Rectal smooth muscle tissue (tissue), 1 donor: ENCODE measurements around the gene PEX12.
"Not testable (repeated sequence)": the region's sequence is repeated elsewhere in the genome, so short reads cannot be mapped to it uniquely, and the experiment has no call there.

Source experiments
- H3K27ac ChIP-seq: one replicate; pipeline ENCODE4 v1.7.0; 2013; ENCODE audit warnings: low read depth, low read length, inconsistent platforms
- H3K27me3 ChIP-seq: one replicate; pipeline ENCODE4 v1.7.0; 2013; ENCODE audit warnings: low read length; ENCODE audit not compliant: control insufficient read depth, insufficient read depth
- H3K36me3 ChIP-seq: one replicate; pipeline ENCODE4 v1.7.0; 2013; ENCODE audit warnings: low read length; ENCODE audit not compliant: control insufficient read depth, insufficient read depth
- H3K4me1 ChIP-seq: one replicate; pipeline ENCODE4 v1.7.0; 2013; ENCODE audit warnings: low read length; ENCODE audit not compliant: control insufficient read depth, insufficient read depth
- H3K4me3 ChIP-seq: one replicate; pipeline ENCODE4 v1.7.0; 2013; ENCODE audit warnings: low read length
- H3K9ac ChIP-seq: one replicate; pipeline ENCODE4 v1.7.0; 2013; ENCODE audit warnings: low read length

PEX12 gene

DNA sequence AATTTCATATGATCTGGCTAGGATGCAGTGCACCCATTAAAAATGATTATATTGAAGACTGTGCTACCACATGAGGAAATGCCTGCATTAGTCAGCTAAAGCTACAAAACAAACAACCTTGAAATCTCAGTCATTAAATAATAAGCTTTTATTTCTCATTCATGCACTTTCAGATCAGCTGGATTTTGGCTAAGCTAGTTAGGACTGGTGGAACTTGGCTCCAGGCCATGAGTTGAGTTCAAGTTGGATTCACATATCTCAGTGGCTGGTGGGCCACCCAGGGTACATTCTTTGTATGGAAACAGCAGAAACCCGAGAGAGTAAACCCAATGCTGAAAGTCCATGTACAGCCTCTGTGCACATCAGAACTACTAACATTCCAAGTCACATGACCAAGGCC is 34.5 kb downstream of the PEX12 start:
- Histone ChIP-seq H3K27me3 (no peaks in the 10 kb centered on the region), H3K9ac (no peak overlapping the region), H3K36me3 (no peaks in the 10 kb centered on the region), H3K27ac (no peak overlapping the region), H3K4me3 (no peak overlapping the region), H3K4me1 (no peaks in the 10 kb centered on the region)

DNA sequence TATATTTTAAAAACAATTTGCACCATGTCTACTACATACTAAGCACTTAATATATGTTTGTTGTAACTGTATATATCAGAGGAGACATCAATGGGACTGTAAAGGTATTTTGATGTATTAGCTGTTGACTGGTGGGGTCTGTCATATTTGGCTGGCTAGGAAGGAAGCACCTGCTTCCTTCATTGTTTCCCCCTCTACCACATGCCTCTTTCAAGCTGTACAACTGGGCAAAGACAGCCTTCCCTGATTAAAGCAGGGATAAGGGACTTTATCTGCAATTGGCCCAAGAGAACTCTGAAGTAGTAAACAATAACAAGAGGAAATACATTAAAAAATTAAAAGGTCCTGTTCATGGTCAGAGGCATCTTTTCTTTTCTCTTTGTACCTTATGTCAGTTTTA is 35.4 kb downstream of the PEX12 start:
- Histone ChIP-seq H3K36me3 (no peaks in the 10 kb centered on the region), H3K27me3 (no peaks in the 10 kb centered on the region), H3K9ac (no peak overlapping the region), H3K4me3 (no peak overlapping the region), H3K27ac (no peak overlapping the region), H3K4me1 (peaks cover 2% of the 10 kb centered on the region)

DNA sequence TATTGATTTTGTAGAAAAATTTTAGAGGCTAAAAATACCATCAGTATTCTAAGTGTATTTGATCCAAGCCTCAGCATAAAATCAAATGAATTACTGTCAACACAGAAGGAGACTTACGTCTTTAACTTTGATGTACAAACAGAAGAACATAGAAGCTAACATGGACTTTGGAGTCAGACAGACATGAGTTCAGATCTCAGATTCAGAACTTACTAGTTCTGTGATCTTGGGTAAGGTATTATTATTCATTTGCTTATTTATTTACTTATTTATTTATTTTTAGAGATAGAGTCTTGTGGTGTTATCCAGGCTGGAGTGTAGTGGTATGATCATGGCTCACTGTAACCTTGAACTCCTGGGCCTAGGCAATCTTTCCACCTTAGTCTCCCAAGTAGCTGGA is 36.9 kb downstream of the PEX12 start:
- Histone ChIP-seq H3K9ac (no peak overlapping the region), H3K4me1 (peaks cover 2% of the 10 kb centered on the region), H3K27me3 (no peaks in the 10 kb centered on the region), H3K27ac (no peak overlapping the region), H3K4me3 (no peak overlapping the region), H3K36me3 (no peaks in the 10 kb centered on the region)

DNA sequence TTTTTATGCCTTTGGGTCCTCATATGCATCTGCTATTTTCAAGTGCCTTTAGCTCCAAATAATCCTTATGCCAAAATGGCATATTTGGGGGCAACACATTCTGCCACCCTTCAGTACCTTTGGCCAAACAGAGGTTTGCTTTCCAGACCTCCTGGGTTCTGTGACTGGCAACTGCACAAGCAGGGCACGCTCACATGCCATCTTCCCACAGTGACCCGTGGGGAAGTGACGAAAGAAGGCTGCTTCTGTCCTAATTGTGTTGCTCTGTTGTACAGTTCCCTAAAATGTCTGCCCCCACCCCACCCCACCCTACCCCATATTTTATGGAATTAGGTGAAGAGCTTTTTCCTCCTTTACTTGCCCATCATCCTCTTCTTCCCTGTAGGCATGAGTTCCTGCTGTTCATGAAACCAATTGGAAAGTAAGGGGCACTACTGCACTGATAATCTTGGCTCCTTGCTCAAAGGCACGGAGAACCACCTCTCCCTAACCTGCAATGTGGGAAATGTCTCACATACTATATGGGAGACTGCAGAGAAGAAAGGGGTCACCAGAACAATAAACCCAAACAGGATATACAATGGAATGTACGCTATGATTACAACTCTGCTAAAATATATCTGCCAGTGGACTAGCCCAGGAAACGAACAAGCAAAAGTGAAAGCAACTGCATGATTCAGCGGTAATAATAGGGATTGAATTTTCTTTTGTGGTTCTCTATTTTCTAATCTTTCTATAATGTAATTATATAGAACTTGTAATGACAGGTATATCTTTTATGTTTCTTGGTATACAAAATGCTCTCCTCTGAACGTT is 37.6 kb downstream of the PEX12 start:
- Histone ChIP-seq H3K9ac (peak overlapping the region; percentile 53), H3K4me3 (peak overlapping the region; percentile 71), H3K27ac (peak overlapping the region; percentile 63), H3K4me1 (peaks cover 2% of the 10 kb centered on the region), H3K27me3 (no peaks in the 10 kb centered on the region), H3K36me3 (no peaks in the 10 kb centered on the region)

DNA sequence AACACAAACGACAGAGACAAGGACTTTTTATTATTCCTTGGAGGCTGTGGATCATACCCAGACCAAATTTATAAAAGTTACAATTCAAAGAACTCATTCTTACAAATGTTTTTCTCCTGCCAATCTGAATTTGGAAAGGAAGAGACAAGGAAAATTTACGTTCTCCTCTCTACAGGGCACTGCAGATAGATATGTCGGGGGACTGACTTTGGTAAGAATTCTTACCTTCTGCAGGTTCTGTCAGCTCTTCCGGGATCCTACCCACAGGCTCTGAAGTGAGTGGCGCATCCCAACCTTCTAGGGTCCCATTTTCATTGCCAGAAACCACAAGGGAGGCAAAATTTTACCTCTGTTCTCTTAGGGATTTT is 38.7 kb downstream of the PEX12 start:
- Histone ChIP-seq H3K4me3 (no peak overlapping the region), H3K27me3 (no peaks in the 10 kb centered on the region), H3K27ac (no peak overlapping the region)

DNA sequence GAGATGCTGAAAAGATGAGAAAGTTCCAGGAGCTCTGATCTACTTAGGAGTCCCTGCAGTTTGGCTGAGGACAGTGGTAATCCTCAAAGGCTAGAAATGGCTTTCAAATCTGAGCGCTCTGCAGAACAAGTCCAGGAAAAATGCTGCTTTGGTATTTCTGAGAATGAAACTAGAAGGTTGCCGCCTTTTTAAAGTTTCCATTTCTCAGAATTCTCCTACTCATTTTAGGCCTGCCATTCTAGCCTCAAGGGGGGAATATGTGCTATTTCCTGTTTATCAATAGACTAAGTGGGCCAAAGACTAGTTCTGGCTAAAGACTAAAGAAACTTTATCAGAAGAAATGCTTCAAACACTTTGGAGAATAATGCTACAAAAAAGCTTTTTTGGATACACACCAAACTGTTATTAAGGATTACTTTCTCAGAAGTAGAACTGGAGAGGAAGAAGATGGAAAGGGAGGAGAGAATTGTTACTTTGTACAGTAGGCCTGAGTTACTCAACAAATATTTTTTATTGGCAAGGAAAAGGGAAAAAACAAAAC is 40.7 kb downstream of the PEX12 start, which contains the start of gene SLFN12L:
Gene SLFN12L, minus strand, starts transcription at position 78 of the 541 bp plus-strand sequence. CDS start 15,314 bp downstream, outside the sequence.
- no peaks in the 10 kb centered on the region for H3K27me3 ChIP-seq
- H3K9ac ChIP-seq: no peak within 1 kb of the TSS
- peaks cover 2% of the 10 kb centered on the region for H3K4me1 ChIP-seq
- H3K4me3 ChIP-seq: peak within 1 kb of the TSS; percentile 26
- H3K27ac ChIP-seq: no peak within 1 kb of the TSS
- no peaks in the 10 kb centered on the region for H3K36me3 ChIP-seq

More for the DNA sequence above, 38.7 kb downstream of the PEX12 start:
- Histone ChIP-seq H3K9ac (no peak overlapping the region), H3K4me1 (peaks cover 2% of the 10 kb centered on the region), H3K36me3 (no peaks in the 10 kb centered on the region)

DNA sequence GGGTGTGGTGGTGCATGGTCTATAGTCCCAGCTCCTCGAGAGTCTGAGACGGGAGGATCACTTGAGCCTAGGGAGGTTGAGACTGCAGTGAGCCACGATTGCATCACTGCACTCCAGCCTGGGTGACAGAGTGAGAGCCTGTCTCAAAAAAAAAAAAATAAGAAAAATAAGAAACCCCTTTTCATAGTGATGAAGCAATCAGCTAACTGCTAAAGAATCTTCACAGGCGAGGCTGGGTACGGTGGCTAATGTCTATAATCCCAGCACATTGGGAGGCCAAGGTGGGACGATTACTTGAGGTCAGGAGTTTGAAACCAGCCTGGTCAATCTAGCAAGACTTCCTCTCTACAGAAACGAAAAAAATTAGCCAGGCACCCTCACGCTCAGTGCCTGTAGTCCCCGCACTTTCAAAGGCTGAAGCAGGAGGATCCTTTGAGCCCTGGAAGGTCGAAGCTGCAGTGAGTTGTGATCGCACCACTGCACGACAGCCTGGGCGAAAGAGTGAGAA is 41.7 kb downstream of the PEX12 start:
- Histone ChIP-seq H3K27ac (no peak overlapping the region), H3K4me1 (peaks cover 2% of the 10 kb centered on the region)

DNA sequence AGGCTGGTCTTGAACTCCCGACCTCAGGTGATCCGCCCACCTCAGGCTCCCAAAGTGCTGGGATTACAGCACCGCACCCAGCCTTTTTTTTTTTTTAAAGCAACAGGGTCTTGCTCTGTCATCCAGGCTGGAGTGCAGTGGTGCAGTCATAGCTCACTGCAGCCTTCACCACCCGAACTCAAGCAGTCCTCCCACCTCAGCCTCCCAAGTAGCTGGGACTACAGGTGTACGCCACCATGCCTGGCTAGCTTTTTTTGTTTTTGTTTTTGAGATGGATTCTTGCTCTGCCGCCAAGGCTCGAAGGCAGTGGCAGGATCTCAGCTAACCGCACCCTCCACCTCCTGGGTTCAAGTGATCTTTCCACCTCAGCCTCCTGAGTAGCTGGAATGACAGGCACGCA is 43.0 kb downstream of the PEX12 start:
- H3K27me3 ChIP-seq, H3K9ac ChIP-seq, H3K4me1 ChIP-seq, H3K27ac ChIP-seq, H3K36me3 ChIP-seq: not testable (repeated sequence)
- H3K4me3 ChIP-seq: peak overlapping the region; percentile 41

More for the DNA sequence above, 41.7 kb downstream of the PEX12 start:
- peak overlapping the region; percentile 26 for H3K4me3 ChIP-seq
- H3K36me3 ChIP-seq: no peaks in the 10 kb centered on the region
- no peak overlapping the region for H3K9ac ChIP-seq
- no peaks in the 10 kb centered on the region for H3K27me3 ChIP-seq

DNA sequence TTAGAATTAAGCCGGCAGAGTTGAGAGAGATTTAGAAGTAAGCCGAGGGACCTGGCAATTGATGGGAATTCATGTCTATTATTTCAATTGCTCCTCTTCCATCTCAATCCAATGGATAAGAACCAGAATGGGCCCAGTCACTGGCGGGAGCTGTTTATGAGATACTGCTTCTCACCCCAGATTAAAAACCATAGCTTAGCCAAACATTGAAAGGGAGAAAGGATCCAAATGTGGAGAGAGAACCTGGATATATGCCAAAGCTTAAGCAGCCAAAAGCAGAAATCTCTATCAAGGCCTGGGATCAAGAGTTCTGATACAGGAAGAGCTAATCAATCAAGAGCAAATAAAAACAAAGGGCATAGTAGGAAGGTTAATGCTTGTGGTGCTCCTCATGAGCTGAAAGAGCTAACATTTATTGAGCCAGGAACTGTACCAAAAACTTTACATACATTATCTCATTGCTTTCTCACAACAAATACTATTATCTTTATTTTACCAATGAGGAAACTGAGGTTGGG is 43.7 kb downstream of the PEX12 start:
- H3K36me3 ChIP-seq: no peaks in the 10 kb centered on the region
- no peak overlapping the region for H3K27ac ChIP-seq
- no peak overlapping the region for H3K9ac ChIP-seq
- H3K4me1 ChIP-seq: peaks cover 2% of the 10 kb centered on the region
- H3K4me3 ChIP-seq: peak overlapping the region; percentile 21
- H3K27me3 ChIP-seq: no peaks in the 10 kb centered on the region

DNA sequence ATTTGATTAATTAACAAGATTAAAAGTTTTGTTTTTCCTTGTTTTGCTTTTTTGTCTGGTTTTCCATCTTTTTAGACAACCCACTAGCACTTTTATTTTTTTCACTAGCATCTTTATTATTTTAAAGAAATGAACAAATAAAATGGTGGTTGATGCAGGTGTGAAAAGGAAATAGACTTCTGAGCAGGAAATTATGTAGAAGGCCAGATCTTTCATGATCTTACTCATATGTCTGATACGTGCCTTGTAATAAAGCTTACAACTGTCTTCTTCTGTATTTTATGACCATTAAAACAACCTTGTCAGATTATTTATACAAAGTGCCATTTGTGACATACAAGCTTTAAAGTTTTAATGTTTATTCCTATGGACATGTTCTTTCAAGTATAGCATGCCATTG is 47.2 kb downstream of the PEX12 start:
- H3K36me3 ChIP-seq: no peaks in the 10 kb centered on the region
- no peak overlapping the region for H3K9ac ChIP-seq
- no peak overlapping the region for H3K4me3 ChIP-seq
- H3K27ac ChIP-seq: no peak overlapping the region
- H3K4me1 ChIP-seq: no peaks in the 10 kb centered on the region
- no peaks in the 10 kb centered on the region for H3K27me3 ChIP-seq

DNA sequence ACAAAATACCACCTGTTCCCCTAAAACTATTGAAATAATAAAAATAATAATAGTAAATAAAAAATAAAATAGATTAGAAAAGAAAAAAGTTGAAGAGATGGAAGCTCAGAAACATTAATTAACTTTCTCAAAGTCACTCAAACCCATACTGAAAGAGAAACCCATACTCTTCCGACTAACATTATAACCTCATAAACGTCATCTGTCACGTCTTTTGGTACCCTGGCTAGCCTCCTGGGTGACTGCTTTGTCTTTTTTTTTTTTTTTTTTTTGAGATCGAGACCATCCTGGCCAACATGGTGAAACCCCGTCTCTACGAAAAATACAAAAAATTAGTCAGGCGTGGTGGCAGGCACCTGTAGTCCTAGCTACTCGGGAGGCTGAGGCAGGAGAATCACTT is 48.5 kb downstream of the PEX12 start:
- Histone ChIP-seq H3K27me3 (no peaks in the 10 kb centered on the region), H3K36me3 (no peaks in the 10 kb centered on the region), H3K4me3 (no peak overlapping the region), H3K9ac (no peak overlapping the region), H3K4me1 (no peaks in the 10 kb centered on the region), H3K27ac (no peak overlapping the region)

DNA sequence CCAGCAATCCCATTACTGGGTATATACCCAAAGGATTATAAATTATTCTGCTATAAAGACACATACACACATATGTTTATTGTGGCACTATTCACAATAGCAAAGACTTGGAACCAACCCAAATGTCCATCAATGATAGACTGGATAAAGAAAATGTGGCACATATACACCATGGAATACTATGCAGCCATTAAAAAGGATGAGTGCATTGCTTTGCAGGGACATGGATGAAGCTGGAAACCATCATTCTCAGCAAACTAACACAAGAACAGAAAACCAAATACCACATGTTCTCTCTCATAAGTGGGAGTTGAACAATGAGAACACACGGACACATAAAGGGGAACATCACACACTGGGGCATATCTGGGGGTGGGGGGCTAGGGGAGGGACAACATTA is 49.0 kb downstream of the PEX12 start:
- not testable (repeated sequence) for H3K27me3 ChIP-seq, H3K4me3 ChIP-seq, H3K4me1 ChIP-seq, H3K36me3 ChIP-seq, H3K9ac ChIP-seq, H3K27ac ChIP-seq
